NOMO-1 treated with DMSO at 0.1 percent for 48 hours (cell line): ENCODE data around the gene KMT5C.
A peak's percentile ranks its signal among the peaks of the same experiment; 100 is the strongest.

Source experiments
- DNase-seq: peaks from one replicate; lab custom pipeline; 2025; ENCODE audit not compliant: unreplicated experiment; lab: John Stamatoyannopoulos, UW

Gene KMT5C

DNA sequence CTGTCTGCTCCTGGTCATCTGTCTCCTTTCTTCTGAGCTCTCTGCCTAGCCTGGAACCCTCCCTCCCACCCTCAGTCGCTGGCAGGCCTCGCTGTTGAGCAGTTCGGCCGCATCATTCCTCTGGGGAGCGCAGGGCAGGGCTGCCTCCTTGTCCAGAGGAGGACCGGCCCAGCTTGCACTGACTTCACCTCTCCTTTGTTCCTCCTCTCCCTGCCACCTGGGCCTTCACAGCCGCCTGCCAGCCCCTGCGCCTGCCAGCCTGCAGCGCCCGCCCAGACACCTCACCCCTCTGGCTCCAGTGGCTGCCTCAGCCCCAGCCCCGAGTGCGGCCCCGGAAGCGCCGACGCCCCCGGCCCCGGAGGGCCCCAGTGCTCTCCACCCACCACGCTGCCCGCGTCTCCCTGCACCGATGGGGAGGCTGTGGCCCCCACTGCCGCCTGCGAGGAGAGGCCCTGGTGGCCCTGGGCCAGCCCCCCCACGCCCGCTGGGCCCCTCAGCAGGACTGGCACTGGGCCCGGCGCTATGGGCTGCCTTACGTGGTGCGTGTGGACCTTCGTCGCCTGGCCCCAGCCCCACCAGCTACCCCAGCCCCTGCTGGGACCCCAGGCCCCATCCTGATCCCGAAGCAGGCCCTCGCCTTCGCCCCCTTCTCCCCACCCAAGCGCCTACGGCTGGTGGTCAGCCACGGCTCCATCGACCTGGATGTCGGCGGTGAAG lies 7.2 kb downstream of the KMT5C start:
- DNase-seq: no peak

DNA sequence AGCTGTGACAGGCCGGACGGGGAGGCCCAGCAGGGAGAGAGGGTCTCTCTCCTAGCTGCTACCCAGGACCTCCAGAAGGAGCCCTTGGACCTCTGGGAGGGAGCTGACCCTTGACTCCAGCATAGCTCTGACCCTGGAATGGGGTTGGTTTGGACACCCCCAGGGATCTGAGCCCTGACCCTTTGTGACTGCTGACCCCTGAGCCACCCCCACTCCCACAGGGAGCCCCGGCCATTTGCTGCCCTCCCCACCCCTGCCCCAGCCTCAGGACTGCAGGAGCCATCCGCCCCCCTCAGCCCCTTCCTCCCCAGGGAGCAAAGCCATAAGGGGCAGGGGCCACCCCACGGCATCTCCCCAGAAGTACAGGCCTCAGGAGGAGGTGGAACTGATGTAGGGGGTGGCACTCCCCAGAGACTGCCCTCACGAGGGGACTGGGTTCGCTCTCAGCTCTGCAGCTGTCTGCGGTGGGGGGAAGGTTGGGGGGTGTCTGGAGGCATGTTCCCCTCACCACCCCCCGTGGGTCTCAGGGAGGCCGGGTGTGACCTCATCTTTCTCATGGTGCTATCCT lies 7.8 kb downstream of the KMT5C start:
- no peak for DNase-seq

DNA sequence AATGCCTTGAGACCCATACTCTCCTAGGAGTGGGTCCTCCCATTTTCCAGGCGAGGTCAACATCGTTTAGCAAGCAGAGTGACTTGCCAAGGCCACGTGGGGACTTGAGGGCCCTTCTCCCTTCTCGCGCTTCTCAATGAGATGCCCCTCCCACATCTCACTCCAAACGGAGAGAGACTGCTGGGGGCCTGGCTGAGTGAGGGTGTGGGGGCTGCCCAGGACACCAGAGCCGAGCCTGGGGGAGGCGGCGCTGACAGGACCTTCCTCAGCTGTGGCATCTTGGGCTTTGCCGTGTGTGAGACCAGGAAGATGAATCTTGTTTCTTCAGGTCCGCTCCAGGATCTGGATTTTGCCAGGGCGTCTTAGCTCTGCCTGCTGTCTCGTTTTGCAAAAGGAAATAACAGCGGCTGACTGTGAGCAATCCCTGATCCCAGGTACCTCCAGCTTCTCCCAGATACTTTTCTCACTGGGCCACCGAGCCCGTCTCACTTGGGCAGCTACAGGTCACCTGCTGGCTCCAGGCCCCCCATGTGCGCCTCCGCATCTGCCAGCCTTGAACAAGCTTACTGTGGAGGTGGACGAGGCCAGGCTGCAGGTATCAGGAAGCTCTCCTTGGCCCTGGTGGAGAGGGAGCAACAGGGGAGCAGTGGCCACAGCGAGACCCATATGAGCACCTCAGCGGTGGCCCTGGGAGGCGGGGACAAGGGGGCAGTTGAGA lies 8.8 kb downstream of the KMT5C start:
- no peak for DNase-seq

DNA sequence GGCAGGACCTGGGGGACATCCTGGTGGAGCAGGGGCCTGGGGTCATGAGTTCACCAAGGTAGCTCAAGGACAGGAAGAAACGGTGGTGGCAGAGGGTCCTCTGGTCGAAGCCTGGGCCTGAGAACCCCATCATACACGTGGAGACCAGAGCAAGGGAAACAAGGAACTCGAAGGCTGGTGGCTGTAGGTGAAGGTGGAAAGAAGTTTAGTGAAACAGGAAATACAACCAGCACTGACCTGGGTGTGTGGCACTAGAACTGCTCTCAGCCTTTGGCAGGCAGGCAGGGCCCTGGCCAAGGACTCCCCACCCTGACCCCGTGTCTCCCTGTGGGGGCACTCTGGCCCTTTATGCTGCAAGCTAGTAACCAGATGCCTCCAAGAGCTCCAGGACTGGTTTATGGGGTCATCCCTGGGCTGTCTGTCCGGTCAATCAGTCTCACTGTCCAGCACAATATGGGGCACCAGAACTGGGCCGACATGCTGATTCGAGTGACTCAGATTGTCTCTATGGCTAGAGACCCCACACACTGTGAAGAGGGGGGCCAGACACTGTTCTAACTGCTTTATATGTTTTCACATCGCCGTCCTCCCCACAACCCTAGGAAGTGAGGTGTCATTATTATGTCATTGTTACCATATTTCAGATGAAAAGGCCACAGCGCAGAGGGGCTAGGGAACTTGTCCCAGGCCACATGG lies 11.1 kb downstream of the KMT5C start:
- DNase-seq: no peak

DNA sequence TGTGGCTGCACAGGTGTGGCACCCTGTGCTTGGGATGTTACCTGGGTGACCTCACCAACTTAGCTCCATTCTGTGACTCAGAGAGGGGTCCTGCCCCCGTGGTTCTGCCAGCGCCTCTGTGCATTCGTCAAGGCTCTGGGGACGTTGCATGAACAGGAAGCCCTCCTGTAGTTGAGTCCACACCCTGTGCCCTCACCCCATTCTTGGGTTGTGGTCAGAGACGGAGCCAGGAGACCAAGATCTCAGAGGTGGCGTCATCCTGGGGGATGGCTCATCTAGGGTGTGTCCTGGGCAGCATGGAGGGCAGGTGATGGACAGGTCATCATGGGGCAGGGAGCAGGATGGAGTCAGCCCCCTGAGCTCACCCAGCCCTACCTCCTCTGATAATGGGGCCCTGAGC lies 12.4 kb downstream of the KMT5C start:
- DNase-seq: no peak

DNA sequence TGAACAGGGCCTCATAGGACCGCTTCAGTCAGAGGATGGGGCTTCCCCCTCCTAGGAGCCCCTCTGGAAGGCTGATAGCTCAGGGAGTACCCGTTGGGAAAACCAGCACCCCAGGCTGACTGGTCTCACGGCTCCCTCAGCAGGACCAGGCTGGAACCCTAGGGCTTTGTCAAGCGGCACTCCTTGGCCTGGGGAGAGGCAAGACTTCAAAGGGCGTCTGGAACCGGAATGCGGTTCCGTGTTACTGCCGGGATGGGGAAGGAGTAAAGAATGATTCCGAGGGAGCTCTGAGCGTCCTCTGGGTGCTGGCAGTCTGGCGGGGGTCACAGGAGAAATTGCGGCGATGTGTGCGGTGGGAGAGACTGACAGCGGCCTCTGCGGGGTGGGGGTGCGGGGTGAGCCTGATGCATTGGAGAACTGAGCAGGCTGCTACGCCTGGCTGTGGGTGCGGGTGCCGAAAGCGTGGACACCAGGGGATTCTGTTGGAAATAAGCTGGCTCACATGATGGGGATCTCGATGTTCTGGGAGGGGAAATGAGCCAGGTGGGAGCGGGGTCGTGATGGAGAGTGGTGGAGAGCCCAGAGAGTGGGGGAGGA lies 13.0 kb downstream of the KMT5C start:
- DNase-seq: no peak

DNA sequence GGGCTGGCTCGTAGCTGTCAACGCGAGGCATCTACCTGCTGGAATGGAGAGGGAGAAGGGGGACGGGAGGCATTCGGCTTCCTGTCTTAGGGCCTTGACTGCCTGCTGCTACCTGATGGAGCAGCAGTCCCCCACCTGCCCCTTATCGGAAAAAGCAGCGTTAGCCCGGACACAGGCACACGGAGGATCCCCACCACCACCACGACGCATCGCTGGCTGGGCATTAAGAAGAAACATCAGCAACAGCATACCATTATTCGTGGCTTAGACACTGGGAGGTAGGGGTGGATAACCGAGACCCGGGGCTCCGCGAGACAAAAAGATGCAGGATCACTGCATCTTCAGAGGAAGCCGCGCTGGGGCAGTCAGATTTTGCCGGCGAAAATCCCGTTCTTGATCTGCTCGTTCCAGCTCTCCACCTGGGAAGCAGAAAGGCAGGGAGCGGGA lies 13.7 kb downstream of the KMT5C start:
- DNase-seq: no peak

DNA sequence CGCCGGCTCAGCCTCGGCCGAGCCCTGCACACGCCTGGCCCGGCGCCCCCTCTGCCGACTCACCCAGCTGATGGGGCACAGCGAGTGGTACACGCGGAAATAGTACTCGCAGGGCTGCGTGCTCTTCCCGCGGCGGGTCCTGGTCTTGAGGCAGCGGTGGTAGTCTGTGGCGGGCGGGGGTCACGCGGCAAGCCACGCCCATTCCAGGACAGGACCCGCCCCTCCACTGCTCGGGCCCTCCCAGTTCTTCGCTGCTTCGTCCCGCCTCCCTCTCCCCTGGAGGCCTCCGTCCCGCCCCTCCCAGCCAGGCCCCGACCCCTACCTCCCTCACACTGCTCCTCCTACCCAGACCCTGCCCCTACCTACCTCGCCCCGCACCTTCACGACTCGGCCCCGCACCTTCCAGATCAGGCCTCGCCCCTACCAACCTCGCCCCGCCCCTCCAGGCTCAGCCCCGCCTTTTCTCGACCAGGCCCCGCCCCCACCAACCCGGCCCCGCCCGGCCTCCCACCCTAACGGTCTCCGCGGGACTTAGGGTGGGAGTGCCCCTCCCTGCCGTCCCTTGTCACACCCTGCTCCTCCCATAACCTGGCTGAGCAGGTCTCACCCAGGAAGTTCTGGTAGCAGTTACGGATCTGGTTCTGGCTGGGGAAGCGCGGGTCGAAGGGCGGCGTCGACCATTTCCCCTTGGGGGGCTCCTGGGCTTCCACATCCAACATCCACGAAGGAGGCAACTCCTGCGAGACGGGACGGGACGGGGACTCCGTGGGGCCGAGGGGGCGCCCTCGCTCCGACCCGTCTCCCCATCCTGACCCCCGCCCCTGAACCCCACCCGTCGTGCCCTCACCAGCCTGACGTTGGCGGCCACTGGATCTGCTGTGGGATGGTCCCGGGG lies 14.4 kb downstream of the KMT5C start:
- DNase-seq: peak; percentile 41

DNA sequence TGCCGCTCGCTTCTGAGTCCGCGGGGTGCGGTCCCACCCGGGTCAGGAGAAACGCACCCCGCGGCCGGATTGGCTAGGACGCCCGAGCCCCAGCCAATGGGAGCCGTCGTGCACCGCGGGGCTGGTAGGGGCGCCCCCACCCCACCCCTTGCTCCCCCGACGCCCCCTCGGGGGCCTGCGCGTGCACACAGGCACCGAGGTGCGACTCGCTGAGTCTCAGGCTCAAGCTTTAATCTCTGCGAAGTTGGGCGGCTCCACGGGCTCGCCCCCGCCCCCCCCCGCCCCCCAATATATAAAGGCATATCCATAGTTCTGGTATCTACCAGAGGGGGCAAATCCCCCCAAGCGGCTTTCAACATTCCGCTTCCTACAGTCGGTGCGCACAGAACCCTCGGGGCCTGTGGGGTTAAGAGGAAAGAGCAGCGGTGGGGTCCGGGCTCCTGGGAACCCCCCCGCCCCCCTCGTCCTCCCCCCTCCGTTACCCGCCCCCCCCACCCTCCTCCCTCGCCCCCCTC lies 15.1 kb downstream of the KMT5C start, which contains the start of gene COX6B2:
TSS of gene COX6B2 (minus strand) at position 22 of the 515 bp plus-strand sequence. CDS start 198 bp downstream, outside the sequence.
- no peak for DNase-seq

DNA sequence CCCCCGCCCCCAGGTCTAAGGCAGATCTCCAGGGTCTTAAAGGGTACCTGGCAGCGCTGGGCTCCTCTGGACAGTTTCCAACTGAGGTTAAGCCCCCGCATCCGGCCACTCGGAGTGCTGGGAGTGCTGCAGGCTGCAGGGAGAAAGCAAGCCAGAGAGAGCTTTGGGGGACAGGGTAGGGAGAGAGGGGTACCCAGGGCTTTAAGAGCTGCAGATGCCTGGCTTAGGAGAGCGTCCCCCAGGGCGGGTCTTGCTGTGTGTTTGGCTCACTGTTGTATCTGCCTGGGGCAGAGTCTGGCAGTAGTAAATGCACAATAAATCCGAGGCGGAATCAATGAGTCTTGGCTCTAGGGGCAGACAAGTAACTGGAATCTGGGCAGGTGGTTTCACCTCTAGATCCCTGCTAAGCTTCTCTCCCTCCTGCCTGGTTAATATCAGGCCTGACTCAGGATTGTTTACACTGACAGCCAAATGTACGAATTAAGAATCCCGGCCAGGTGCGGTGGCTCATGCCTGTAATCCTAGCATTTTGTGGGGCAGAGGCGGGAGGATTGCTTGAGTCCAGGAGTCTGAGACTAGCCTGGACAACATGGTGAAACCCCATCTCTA lies 15.6 kb downstream of the KMT5C start:
- no peak for DNase-seq

DNA sequence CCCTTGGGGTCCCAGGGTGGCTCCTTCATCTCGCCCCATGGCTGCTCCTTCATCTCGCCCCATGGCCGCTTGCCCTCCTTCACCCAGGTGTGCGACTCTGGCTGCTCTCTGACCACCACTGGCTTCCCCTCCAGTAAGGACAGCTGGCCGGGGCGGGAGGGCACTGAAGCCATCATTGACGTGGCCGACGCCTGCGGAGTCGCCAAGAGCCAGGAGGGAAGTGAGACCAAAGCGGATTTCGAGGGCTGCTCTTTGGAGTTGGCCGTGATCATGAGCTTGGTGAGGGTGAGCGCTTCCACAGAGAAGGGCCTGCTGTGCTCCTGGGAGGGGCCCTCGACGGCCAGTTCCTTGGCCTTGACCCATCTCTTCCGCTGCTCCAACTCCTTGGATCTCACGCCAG lies 18.8 kb downstream of the KMT5C start:
- no peak for DNase-seq

DNA sequence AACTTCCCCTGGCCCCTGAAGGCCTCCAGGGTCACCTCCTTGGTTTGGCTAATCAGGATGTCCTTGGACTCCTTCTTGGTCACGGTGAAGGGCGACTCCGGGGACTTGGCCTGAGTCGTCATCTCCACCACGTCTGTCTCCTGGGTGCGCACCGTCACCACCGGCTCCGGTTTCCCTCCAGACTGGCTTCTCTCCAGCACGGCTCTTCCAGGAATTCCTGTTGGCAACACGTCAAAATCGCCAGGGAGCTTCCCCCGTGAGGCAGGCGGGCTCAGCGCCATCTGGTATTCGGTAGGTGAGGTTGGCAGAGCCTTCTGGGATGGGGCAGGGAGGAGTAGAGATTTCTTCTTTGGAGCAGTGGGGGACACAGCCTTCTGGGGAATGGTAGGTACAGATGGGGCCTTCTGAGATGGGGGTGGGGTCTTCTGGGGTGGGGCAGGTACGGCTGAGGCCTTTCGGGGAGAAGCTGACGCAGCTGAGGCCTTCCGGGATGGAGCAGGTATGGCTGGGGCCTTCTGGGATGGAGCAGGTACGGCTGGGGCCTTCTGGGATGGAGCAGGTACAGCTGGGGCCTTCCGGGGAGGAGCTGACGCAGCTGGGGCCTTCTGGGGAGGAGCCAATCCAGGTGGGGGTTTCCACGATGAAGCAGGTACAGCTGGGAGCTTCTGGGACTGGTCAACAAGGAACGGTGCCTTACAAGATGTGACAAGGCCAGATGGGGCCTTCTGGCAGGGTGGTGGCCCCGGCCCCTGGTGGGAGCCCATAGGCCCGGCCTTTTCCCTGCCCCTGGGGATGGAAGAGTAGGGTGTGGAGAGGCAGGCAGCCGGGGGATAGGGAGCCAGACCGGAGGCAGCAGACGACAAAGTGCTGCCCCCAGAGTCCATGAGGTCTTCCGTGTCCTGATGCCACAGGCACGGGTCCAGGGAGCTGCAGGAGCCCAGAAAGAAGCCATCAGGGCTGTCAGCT lies 19.6 kb downstream of the KMT5C start:
- DNase-seq: no peak

DNA sequence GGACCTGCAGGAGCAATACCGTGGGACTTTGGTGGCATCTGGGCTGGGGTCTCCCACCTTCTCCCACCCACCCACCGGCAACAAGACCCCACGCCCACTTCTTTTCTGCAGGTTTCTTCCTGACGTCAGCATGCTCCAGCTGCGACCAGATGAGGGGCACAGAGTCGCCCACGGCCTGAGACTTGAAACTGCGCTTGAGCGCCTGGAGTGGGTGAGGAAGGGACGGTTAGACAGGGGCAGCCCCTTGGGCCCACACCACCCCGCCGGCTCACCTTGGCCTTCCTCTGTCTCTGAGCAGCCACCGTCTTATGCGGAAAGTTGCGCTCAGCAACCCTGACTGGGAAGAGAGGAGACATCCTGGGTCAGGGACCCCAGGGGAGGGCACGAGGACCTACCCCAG lies 21.2 kb downstream of the KMT5C start:
- DNase-seq: no peak

DNA sequence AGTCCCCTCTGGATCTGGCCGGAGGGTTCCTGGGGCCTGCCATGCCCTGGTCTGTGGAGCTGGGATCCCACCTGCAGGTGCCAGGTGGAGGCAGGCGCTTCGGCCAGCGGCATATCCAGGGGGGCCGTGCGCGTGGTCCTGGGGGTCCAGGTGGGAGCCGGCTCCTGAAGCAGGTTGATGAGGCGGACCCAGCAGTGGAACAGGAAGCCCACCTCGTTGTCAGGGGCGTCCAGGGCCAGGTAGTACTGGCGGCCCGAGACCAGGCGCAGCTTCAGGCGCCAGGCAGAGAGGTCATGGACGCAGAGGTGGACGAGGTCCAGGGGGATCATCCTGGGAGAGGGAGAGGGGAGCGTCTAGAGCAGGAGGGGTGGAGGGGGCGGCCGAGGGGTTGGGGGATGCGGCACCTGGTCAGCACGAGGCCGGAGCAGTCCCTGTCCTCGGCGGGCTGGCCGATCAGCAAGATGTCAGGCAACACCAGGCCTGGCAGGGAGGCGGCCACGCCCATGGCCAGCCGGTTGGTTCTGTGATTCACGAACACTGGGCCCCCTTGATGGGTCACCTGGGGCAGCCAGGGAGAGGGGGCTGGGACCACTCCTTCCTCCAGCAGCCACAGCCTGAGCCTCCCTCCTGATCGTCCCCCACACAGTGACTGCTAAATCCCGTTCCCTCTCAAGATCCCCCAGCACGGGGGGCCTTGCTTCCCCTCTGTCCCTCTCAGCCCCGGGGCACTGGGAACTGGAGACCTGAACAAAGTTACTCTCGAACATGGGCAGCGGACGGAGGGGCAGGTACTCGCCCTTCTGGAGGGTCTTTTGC lies 22.7 kb downstream of the KMT5C start:
- no peak for DNase-seq

DNA sequence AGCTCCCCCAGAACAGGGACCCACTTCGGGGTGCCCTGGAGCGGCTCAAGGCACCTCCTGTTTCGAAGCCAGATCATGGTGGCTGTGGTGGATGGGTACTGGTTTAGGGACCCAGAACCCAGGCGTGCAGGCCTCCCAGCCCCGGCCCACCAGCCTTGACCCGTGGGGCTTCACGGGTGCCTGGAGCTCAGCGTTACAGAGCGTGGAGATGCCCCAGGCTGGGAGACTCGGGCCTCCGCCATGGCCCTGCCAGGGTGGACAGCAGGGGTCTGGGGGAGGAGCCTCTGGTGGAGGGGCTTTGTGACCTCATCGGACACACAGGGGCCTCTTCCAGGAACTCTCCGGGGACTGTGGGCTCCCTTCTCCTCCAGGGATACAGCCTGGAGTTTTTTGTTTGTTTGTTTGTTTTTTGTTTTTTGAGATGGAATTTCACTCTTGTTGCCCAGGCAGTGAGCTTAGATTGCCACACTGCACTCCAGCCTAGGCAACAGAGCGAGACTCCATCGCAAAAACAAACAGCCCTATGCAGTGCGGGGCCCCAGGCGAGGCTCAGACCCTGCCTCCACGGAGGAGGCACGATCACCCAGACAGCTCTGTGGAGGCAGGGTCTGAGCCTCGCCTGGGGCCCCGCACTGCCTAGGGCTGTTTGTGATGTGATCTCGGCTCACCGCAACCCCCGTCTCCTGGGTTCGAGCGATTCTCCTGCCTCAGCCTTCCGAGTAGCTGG lies 23.5 kb downstream of the KMT5C start, which contains the start of gene GARIN5B:
TSS of gene GARIN5B (minus strand) at position 271 of the 727 bp plus-strand sequence. CDS start at position 77, 194 bp downstream.
- DNase-seq: no peak

DNA sequence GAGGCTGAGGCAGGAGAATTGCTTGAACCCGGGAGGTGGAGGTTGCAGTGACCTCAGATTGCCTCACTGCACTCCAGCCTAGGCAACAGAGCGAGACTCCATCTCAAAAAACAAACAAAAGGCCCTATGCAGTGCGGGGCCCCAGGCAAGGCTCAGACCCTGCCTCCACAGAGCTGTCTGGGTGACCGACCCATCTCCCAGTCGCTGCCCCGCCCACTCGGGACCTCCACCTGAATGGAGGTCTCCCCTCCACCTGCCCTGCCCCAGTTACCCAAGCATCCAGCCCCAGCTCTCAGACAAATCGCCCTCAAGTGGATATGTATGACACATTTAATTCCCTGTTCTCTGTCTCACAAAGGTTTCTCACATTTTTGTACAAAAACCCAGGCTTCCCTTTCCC lies 25.6 kb downstream of the KMT5C start:
- DNase-seq: no peak

DNA sequence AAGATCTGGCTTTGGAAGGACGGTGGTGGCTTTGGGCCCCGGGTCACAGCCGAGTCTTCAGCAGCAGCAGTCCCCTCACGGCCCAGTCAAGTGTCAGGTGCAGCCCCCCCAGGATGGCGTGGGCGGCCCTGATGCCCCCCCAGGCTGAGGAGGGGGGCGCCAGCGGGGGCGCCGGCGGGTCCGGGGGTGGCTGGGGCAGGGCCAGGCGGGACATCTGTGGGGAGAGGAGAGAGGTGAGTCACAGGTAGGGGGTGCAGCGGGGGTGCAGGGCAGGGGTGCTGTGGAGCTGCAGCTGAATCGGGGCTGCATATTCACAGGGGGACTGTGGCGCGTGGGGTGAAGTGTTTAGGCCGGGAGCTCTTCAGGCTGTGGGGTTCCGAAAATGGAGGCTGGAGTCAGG lies 26.3 kb downstream of the KMT5C start:
- no peak for DNase-seq
